Measurements from ENCODE around the gene ZNF471. TPM values are rescaled to one million over a fixed set of nuclear protein-coding genes. Genes with fewer than 3 reads are reported as not detected.

The ZNF471 gene
- total RNA-seq, 4 donors from 2014 or later = 0.56 to 3.8 (median 3.2) TPM

Other genes with a start within 250 kb of the ZNF471 start
- not detected for gene EDDM13, start 235.1 kb upstream of the ZNF471 start, total RNA-seq
- 10 to 100 TPM in 1 of 4 donors, 1 to 10 TPM in 2, under 1 TPM in 1; 1.00 to 26.1 (median 3.6) TPM for gene ZSCAN5A, start 193.0 kb upstream of the ZNF471 start, total RNA-seq
- 1 to 10 TPM in 2 of 4 donors, under 1 TPM in 2; 0.22 to 1.9 (median 0.83) TPM for gene ZNF582, start 114.3 kb upstream of the ZNF471 start, total RNA-seq
- gene ZNF583, start 103.5 kb upstream of the ZNF471 start, total RNA-seq = 1 to 10 TPM; 3.5 to 9.2 (median 4.3) TPM
- gene ZNF667, start 30.5 kb upstream of the ZNF471 start, total RNA-seq = under 1 TPM; 0.24 to 0.78 (median 0.48) TPM
- 1 to 10 TPM; 2.6 to 5.7 (median 4.9) TPM for gene ZFP28, start 31.1 kb downstream of the ZNF471 start, total RNA-seq
- gene ZNF470, start 59.6 kb downstream of the ZNF471 start, total RNA-seq = 1 to 10 TPM in 1 of 4 donors, under 1 TPM in 3; 0.32 to 2.0 (median 0.83) TPM
- gene ZNF71, start 87.4 kb downstream of the ZNF471 start, total RNA-seq = 1 to 10 TPM; 6.7 to 7.5 (median 7.4) TPM
- under 1 TPM in 1 of 4 donors, not detected in 3; 0.39 TPM for gene SMIM17, start 135.3 kb downstream of the ZNF471 start, total RNA-seq
- gene ZNF835, start 163.9 kb downstream of the ZNF471 start, total RNA-seq = 1 to 10 TPM in 2 of 4 donors, under 1 TPM in 2; 0.27 to 2.4 (median 0.71) TPM